Measurements from ENCODE around the gene ATXN7. TPM values are rescaled to one million over a fixed set of nuclear protein-coding genes. Genes with fewer than 3 reads are reported as not detected.

The ATXN7 gene
- total RNA-seq, 2 experiments from 2014 or later: 35.6 to 40.5 TPM

- Mint-ChIP-seq H3K27me3 (ENCODE audit: low read depth) (peaks cover 14% of the 10 kb centered on the region), H3K4me1 (ENCODE audit: low read depth) (peaks cover 4% of the 10 kb centered on the region), H3K4me3 (no peak overlapping the region), H3K36me3 (ENCODE audit: low read depth) (no peaks in the 10 kb centered on the region), H3K9me3 (ENCODE audit: insufficient read depth) (no peaks in the 10 kb centered on the region), H3K27ac (no peak overlapping the region)
- ChIA-PET CTCF (no interaction called here), POLR2A (no interaction called here)
- DNase-seq: no peak
- ATAC-seq: no peak
Measured at GRCh38 chr3:64047787-64048186, 184.1 kb downstream of the ATXN7 start.

- ATAC-seq (no peak), DNase-seq (no peak)
- Mint-ChIP-seq H3K4me1 (ENCODE audit: low read depth) (peaks cover 4% of the 10 kb centered on the region), H3K27me3 (ENCODE audit: low read depth) (peaks cover 10% of the 10 kb centered on the region), H3K9me3 (ENCODE audit: insufficient read depth) (no peaks in the 10 kb centered on the region), H3K27ac (no peak overlapping the region), H3K4me3 (no peak overlapping the region), H3K36me3 (ENCODE audit: low read depth) (no peaks in the 10 kb centered on the region)
- POLR2A ChIA-PET: no interaction called here
- CTCF ChIA-PET: interaction anchor here (1.3 to 1.5 kb wide), 2 partner anchors 19 to 25 kb away, joined by 3 read pairs; partner anchors contain the start of gene PSMD6
Measured at GRCh38 chr3:64048631-64049061, 185.0 kb downstream of the ATXN7 start.

GRCh38 chr3:64049136-64049535 is 185.5 kb downstream of the ATXN7 start:
- ATAC-seq (no peak), DNase-seq (no peak)
- Mint-ChIP-seq H3K36me3 (ENCODE audit: low read depth) (no peaks in the 10 kb centered on the region), H3K4me3 (no peak overlapping the region), H3K4me1 (ENCODE audit: low read depth) (peaks cover 4% of the 10 kb centered on the region), H3K9me3 (ENCODE audit: insufficient read depth) (no peaks in the 10 kb centered on the region), H3K27ac (no peak overlapping the region), H3K27me3 (ENCODE audit: low read depth) (peaks cover 8% of the 10 kb centered on the region)
- POLR2A ChIA-PET: no interaction called here
- CTCF ChIA-PET: interaction anchor here (1.3 to 1.5 kb wide), 2 partner anchors 19 to 25 kb away, joined by 3 read pairs; partner anchors contain the start of gene PSMD6

- Mint-ChIP-seq H3K9me3 (ENCODE audit: insufficient read depth) (no peaks in the 10 kb centered on the region), H3K4me3 (no peak overlapping the region), H3K36me3 (ENCODE audit: low read depth) (no peaks in the 10 kb centered on the region), H3K27ac (no peak overlapping the region), H3K27me3 (ENCODE audit: low read depth) (peaks cover 6% of the 10 kb centered on the region), H3K4me1 (ENCODE audit: low read depth) (peaks cover 4% of the 10 kb centered on the region)
- ChIA-PET POLR2A (no interaction called here), CTCF (interaction anchor here (0.7 to 1.5 kb wide), 3 partner anchors 8 to 26 kb away, joined by 3 read pairs; partner anchors contain the start of gene PSMD6)
- no peak for ATAC-seq
- DNase-seq: no peak
Measured at GRCh38 chr3:64049832-64050231, 186.2 kb downstream of the ATXN7 start.

Other genes starting within 250 kb of the ATXN7 start
- gene SNTN, start 211.2 kb upstream of the ATXN7 start, total RNA-seq: not detected
- gene C3orf49, start 44.6 kb upstream of the ATXN7 start, total RNA-seq: not detected
- 10 to 100 TPM; 88.9 to 91.7 TPM for gene THOC7, start 62 bp upstream of the ATXN7 start, total RNA-seq
- gene SCAANT1, start 48.5 kb downstream of the ATXN7 start, total RNA-seq: not detected
- 10 to 100 TPM; 81.2 to 86.3 TPM for gene PSMD6, start 159.6 kb downstream of the ATXN7 start, total RNA-seq

All from activated CD8-positive, alpha-beta T cell treated with anti-CD3 and anti-CD28 coated beads, Interleukin-2, amount 10 ng/mL, durations not matched to agents 7 days and 5 days (primary cell).